Left lung (tissue), 10 donors: ENCODE results near the gene CHCHD6. TPM values are rescaled to one million over a fixed set of nuclear protein-coding genes. Genes with fewer than 3 reads are reported as not detected.

Source experiments
- ATAC-seq: fragments of 200-7000 bp; cut with Tn5 transposase; one replicate; pipeline ENCODE4 v1.9.1; 2020; ENCODE audit warnings: moderate library complexity
- DNase-seq, 4 donors: peaks; one replicate each; pipeline ENCODE4 v3.0.0-alpha.2; 2013 to 2020
- H3K27ac ChIP-seq, 2 donors: fragments of 200-600 bp; sonication (generic) in 1 of 2; one replicate each; pipeline versions ENCODE4 v1.5.0 to v1.8.0; 2020 to 2021
- H3K27me3 ChIP-seq, 2 donors: fragments of 200-600 bp; sonication (generic) in 1 of 2; one replicate each; pipeline versions ENCODE4 v1.5.0 to v1.8.0; 2020 to 2021
- H3K36me3 ChIP-seq, 2 donors: fragments of 200-600 bp; sonication (generic) in 1 of 2; one replicate each; pipeline versions ENCODE4 v1.5.0 to v1.8.0; 2020 to 2021
- H3K4me1 ChIP-seq, 2 donors: fragments of 200-600 bp; one replicate each; pipeline ENCODE4 v1.8.0; 2021
- H3K4me3 ChIP-seq, 2 donors: fragments of 200-600 bp; sonication (generic) in 1 of 2; one replicate each; pipeline versions ENCODE4 v1.5.0 to v1.8.0; 2020 to 2021; ENCODE audit warnings: mild to moderate bottlenecking in 1 of 2
- H3K9me3 ChIP-seq, 2 donors: fragments of 200-600 bp; sonication (generic) in 1 of 2; one replicate each; pipeline versions ENCODE4 v1.5.0 to v1.8.0; 2020 to 2021
- intact Hi-C, 2 donors: fragments of 100-400 bp; cut with DNase I; formaldehyde crosslinking; loops; one replicate each; pipeline versions ENCODE4 v1.11.2 to v1.14.2; 2022
- polyA plus RNA-seq, 6 donors: library from polyadenylated mRNA; unstranded; fragments of 120-200 nt; gene quantifications; one replicate each; pipeline ENCODE4 v1.2.1, GENCODE V29; 2013; ENCODE audit not compliant: insufficient read length in 6 of 6
- total RNA-seq, 2 donors: library from RNA; stranded (reverse); fragmentation: NEBNext Ultra II Directional; extraction: Animal tissue kit (Norgen Biotek cat#: 25700); gene quantifications; one replicate each; pipeline ENCODE4 v1.2.1, GENCODE V29; 2021
- TF ChIP-seq, protein P1 (sequence below), 2 donors: fragments of 200-600 bp; sonication (generic) in 1 of 2; IDR thresholded peaks; one replicate each; pipeline versions ENCODE4 v1.5.0 to v1.8.0; 2021; ENCODE audit warnings: antibody characterized with exemption in 2 of 2
- donor health status: DM: no; HTN: yes; CAD: no.
- donor health status: DM: no; HTN: no; CAD: no.

Gene CHCHD6
- total and polyA plus RNA-seq, 8 donors = 11.8 to 21.1 (median 18.4) TPM

DNA sequence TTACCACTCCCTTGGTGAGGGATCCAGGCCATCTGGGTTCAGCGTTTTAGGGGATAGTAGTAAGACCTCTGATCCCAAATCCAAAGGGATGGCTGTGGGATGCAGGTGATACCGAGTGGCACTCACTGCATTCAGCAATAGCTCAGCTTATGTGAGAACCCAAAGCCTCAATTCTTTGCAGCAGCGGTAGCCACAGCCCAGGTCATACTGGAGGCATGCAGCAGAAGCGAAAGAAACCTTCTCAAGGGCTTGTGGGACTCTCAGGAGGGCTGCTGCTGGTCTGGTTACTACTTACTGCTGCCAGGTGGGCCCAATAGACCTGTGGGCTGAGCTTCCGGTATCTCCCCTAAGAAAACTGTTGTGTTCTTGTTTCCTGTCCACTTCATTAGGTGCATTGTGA, 38.0 kb downstream of the CHCHD6 start:
- DNase-seq = no peak
- no peak overlapping the region for H3K4me3 ChIP-seq
- H3K4me1 ChIP-seq = peaks cover 7% of the 10 kb centered on the region in 2 donors
- ATAC-seq = no peak
- no peak overlapping the region for H3K27ac ChIP-seq
- TF ChIP-seq, protein P1, sequence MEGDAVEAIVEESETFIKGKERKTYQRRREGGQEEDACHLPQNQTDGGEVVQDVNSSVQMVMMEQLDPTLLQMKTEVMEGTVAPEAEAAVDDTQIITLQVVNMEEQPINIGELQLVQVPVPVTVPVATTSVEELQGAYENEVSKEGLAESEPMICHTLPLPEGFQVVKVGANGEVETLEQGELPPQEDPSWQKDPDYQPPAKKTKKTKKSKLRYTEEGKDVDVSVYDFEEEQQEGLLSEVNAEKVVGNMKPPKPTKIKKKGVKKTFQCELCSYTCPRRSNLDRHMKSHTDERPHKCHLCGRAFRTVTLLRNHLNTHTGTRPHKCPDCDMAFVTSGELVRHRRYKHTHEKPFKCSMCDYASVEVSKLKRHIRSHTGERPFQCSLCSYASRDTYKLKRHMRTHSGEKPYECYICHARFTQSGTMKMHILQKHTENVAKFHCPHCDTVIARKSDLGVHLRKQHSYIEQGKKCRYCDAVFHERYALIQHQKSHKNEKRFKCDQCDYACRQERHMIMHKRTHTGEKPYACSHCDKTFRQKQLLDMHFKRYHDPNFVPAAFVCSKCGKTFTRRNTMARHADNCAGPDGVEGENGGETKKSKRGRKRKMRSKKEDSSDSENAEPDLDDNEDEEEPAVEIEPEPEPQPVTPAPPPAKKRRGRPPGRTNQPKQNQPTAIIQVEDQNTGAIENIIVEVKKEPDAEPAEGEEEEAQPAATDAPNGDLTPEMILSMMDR (IDR thresholded peaks at IDR 0.05) = no peak
- H3K36me3 ChIP-seq = no peaks in the 10 kb centered on the region
- H3K27me3 ChIP-seq = no peaks in the 10 kb centered on the region
- H3K9me3 ChIP-seq = peaks cover 0 to 6% of the 10 kb centered on the region in 2 donors
- intact Hi-C loops = no loop called here

DNA sequence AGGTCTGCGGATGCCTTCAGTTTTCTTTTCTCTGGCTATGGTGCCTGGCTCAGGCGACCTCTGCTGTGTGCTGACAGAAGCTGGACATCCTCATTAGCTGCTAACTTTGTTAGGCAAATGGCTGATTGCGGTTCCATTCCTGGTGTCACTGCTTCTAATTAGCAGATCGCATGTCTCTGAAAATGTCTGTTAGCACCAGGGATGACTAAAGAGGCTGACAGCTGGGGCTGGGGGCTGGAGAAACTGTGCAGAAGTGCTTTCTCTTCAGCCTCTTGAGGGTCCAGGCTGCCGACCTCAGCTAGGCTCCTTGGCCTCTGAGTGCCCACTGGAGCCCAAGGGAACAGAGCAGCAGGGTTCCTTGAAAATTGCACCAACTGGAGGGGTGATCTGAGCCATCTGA, 39.3 kb downstream of the CHCHD6 start:
- TF ChIP-seq, protein P1 (IDR thresholded peaks at IDR 0.05) = no peak
- peaks cover 0 to 6% of the 10 kb centered on the region in 2 donors for H3K9me3 ChIP-seq
- H3K4me1 ChIP-seq = peaks cover 13 to 14% of the 10 kb centered on the region in 2 donors
- intact Hi-C loops = no loop called here
- no peaks in the 10 kb centered on the region for H3K27me3 ChIP-seq
- H3K27ac ChIP-seq = no peak overlapping the region
- DNase-seq = no peak
- no peaks in the 10 kb centered on the region for H3K36me3 ChIP-seq
- no peak overlapping the region for H3K4me3 ChIP-seq
- ATAC-seq = no peak

DNA sequence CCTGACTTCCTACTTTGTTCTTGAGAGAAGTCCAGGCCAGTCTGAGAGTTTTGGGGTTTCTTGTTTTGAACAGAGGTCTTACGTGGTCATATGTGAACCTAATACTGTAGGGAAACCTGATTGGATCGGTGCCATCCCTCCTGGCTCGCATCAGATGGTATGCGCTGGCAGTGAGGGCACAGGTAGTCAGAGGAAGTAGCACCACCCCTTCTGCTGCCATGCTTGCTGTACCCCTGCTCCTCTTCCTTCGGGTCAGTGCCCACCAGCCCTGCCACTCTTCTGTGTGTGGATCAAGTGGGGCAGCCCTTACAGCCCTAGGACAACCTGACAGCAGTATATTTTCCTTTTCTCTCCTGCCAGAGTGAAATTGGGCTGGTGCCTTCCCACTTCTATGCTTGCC, 39.7 kb downstream of the CHCHD6 start:
- Histone ChIP-seq H3K27me3 (no peaks in the 10 kb centered on the region), H3K36me3 (no peaks in the 10 kb centered on the region), H3K4me1 (peaks cover 13 to 14% of the 10 kb centered on the region in 2 donors), H3K27ac (no peak overlapping the region), H3K4me3 (no peak overlapping the region), H3K9me3 (peaks cover 0 to 6% of the 10 kb centered on the region in 2 donors)
- DNase-seq (no peak), ATAC-seq (no peak)
- intact Hi-C loops = no loop called here
- TF ChIP-seq, protein P1 (IDR thresholded peaks at IDR 0.05) = no peak

DNA sequence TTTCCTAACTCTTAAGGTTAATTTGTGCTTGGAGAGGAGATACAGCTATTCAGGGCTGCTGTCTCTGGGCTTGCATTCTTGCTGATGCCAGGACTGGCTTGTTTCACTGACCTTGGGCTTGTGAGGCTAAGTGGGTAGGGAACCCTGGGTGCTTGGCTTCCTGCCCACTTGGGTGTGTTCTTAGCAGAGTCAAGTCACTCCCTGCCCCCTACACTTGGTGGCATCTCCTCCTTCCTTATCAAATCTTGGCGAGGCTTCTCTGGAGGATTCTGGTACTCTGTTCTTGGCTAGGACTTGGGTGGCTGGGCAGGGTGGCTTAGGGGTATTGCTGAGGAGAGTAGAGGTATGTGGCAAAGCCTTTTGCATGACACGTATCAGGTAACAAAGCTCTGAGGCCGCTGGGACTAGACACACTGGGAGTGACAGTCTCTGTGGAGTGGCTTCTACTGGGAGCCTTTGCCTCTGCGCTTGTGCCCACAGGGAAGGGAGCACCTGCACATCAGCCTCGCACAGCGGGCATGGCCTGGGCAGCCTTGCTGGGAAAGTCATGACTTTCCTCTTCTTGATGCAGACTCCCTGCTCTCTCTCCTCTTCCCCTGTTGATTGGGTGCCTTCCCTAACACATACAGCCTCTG, 41.8 kb downstream of the CHCHD6 start:
- Histone ChIP-seq H3K27me3 (no peaks in the 10 kb centered on the region), H3K36me3 (no peaks in the 10 kb centered on the region), H3K4me3 (no peak overlapping the region), H3K27ac (peak overlapping the region; percentile 61 to 83), H3K4me1 (peaks cover 13 to 14% of the 10 kb centered on the region in 2 donors), H3K9me3 (no peaks in the 10 kb centered on the region)
- peak; percentile 58 for ATAC-seq
- TF ChIP-seq, protein P1 (IDR thresholded peaks at IDR 0.05) = no peak
- peak in 1 of 4 donors; percentile 87 for DNase-seq
- intact Hi-C loops = no loop called here

DNA sequence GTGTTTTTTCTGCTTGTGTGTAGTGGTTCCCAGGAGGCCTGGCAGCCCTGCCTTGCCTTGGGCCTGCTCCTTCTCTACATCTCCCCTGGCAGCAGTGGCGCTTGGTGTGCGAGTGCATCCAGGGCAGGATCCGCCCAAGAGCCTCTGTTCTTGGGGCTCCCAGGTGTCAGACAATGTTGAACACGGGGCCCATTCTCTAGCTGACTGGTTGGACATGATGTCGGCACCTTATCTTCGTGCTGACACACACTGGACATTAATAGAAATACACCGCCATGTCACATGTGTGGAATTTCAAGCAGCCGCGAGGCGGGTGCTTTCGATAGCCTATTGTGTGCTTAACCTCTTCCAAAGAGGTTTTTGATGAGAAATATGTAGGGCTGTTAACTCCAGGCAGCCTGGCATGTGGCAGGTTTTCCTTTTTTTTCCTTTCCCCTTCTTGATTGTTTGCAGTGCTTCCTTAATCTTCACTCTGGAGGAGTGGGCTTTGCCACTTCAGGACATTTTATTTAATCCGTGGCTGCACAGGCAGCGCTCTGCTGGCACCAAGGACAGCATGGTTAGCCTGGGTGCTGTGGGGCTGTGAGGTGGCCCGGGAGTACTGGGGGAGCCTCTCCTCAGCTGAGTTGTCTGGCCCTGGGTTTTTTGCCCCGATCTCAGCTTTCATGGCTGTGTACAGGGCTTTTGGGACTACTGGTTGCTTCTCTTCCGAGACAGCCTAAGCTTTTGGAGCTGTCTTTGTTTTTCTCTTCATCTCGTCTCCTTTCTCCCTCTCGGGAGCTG, 42.5 kb downstream of the CHCHD6 start:
- Histone ChIP-seq H3K27ac (peak overlapping the region; percentile 61 to 83), H3K27me3 (no peaks in the 10 kb centered on the region), H3K4me1 (peaks cover 13 to 14% of the 10 kb centered on the region in 2 donors), H3K4me3 (no peak overlapping the region), H3K36me3 (no peaks in the 10 kb centered on the region), H3K9me3 (no peaks in the 10 kb centered on the region)
- TF ChIP-seq, protein P1 (IDR thresholded peaks at IDR 0.05) = no peak
- ATAC-seq (peak; percentile 83), DNase-seq (peak in 2 of 4 donors; percentile 65 to 66)
- intact Hi-C loops = no loop called here
